T1000 (cell line): ENCODE measurements around the gene CFAP70.
A peak's percentile ranks its signal among the peaks of the same experiment; 100 is the strongest.

Source experiments
- DNase-seq: peaks from one replicate; lab custom pipeline; 2025; ENCODE audit warnings: mixed read lengths; lab: John Stamatoyannopoulos, UW

Gene CFAP70

DNA sequence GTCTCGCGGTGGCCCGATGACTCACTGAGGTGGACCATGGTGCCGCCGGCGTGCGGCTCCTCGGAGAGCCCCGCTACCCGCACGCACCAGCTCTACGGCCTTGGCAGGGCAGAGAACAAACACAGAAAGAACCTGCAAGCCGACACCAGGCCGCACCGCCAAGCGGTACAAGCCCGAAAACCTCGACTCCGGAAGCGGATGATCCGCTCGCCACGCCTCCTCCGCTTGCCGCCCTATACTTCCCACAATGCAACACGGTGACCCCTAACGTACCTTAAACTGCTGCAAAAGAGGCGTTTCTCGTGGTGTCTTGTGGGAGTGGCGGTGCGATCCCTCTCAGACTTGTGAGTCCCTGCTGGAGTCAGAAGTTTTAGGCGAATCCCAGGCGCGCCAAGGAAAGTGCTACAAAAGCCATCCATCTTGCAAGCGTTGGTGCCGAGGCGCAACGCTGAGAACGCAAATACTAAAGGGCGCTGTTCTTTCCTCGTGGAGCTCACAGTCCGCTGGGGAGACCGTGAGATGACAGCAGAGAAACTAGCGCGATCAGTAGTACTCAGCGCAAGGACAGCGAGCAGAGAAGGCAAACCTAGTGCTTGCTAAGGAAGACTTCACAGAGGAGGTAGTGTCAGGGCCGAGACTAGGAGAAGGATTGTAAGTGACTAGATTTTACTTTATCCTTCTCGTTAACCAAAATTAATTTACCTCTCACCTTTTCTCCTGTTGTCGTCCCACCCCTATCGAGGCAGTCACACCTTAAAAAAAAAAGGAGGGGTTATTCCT, 106.0 kb downstream of the CFAP70 start, which contains the start of gene MRPS16:
MRPS16 (minus strand) TSS at position 200 of the 780 bp plus-strand sequence; CDS start at position 38, 162 bp downstream.
- DNase-seq: peak; percentile 96

GRCh38 chr10:73251683-73252444, 106.8 kb downstream of the CFAP70 start:
- DNase-seq: no peak

DNA sequence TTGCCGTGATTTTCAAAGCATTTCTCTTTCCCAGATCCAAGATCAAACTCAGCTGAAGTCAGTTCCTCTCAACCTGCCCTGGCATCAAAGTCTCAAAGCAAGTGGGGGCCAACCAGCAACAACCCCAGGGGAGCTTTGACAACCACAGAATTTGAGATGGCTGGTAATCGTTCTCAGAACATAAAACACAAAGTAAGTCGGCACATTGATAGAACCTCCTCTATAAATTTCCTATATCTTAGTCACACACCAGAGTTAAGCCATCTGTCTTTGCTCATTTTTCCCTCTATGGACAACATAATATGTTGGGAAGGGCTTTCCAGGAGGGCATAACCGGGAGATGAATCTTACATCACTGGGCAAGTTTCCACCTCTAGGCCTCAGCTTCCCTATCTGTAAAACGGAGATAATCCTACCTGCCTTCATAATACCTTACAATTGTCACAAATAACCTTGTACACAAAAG, 110.4 kb downstream of the CFAP70 start:
- no peak for DNase-seq

GRCh38 chr10:73247509-73248258, 111.0 kb downstream of the CFAP70 start:
- no peak for DNase-seq

DNA sequence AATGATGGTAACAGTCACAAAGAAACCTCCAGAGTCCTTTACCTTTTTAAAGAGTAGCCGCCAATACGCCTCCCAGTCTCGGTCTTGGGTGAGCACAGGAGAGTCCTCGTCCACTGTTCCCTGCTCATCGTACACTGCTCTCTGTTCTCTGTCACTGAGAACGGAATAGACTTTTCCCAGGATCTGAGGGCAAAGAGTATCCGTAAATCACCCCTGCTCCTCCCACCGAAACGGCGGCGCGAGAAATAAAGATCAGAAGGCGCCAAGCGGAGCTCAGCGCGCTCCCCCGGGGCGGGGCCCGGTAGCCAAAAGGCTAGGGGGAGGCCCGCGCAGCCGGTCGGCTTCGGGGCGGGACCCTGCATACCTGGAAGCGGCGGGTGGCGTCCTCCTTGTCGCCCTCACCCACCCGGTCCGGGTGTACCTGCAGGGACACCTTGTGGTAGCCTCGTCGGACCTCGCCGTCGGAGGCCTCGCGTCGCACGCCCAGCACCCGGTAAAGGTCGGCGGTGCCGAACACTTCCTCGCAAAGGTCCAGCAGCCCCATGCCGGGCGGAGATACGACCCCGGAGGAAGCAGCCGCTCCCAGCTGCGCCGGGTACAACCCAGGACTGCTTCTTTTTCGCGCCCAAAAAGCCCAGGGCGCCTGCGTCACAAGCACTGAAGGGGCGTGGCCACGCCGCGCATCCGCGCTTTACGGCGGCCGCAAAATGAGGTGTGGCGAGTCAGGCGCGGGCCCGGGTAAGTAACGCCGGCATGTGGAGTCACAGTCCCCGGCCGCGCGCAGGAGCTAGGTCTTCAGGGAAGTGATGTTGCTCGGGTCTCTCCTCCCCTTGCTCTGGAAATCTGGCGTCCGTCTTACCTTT, 111.8 kb downstream of the CFAP70 start, which contains the start of gene DNAJC9:
DNAJC9 (minus strand) TSS at position 610 of the 863 bp plus-strand sequence; CDS start at position 544, 66 bp downstream.
- DNase-seq: peak; percentile 96

DNA sequence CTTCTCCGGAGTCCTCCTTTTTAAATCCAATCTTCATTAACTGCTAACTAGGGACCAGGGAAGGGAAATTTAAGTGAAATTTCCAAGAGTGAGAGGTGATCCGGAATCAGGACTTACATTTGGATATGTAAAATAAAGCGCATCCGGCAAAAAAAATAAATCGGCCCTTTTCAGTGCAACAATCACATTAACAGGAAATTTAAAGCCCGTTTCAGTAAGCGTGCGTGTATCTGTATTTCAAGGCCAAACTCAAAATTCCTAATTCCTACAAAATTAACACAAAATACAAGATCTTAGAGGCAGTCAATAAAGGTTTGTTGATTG, 112.4 kb downstream of the CFAP70 start:
- no peak for DNase-seq

- DNase-seq: no peak
These were observed 113.7 kb downstream of the CFAP70 start for GRCh38 chr10:73244866-73245477.

DNA sequence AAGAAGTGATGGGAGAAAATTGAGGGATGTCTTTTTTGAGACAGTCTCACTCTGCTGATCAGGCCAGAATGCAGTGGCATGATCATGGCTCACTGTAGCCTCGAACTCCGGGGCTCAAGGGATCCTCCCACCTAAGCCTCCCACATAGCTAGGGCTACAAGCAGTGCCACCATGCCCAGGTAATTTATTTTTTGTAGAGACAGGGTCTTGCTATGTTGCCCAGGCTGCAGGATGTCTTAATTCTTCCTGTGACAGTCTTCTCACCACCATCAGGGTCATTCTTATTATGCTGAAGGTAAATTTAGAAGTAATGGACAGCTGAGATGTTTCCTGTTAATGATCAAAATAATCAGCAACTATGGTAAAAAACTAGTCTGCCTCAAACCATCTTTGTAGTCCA, 118.8 kb downstream of the CFAP70 start:
- no peak for DNase-seq

DNA sequence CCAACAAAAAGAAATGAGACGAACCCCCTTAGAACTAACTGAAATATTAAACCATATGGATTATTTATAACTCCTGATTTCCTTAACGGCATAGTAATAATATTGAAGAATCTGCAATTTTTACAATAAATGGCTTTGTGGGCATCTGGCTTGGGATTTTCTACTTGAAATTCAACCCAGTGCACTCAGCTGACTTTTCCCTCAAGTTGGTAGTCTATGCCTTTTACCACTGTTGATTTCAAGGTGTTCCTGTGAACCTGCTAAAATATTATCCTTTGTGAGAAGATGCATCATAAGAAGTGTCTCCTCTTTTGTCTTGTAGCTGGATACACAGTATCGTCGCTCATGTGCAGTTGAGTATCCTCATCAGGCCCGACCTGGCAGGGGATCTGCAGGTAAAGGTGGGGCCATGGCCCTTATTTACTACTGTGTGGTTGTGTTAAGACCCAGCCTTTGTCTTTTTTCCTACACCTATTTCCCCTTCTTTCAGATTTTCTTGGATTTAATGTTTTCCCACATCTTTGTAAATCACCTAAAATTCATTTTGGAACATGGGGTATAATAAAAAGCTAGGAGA, 119.6 kb downstream of the CFAP70 start:
- no peak for DNase-seq

DNA sequence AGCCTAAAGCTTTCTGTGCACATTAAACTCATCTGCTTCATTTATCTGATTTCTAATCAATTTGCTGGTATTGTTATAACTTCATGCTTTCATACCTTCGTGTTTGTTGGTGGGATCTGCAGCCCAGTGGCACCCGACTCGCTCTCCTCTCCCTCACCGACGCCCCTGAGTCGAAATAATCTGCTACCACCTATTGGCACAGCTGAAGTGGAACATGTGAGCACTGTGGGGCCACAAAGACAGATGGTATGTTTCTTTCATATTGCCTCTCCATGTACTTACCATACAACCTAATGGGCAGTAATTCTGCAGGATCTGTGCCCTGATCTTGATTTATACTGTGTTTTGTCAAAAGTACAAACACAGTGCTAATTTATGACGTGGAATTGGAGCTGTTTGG, 124.0 kb downstream of the CFAP70 start:
- DNase-seq: no peak

DNA sequence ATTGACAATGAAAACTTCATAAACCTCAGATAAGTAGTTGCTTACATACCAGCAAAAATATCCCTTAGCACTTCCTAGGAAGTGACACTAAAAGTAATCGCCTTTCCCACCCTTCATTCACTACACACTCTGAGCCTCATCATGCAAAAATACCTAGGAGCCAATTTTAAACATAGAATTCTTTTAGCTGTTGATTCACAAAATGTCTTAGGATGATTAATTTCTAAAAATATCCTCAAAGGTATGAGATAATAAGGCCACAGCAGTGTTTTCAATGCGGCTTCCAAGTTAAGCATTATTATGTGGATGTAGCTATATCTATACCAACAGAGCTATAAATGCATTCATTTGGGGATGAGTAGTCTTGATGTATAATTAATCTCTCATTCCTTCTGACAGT, 124.8 kb downstream of the CFAP70 start:
- DNase-seq: no peak

DNA sequence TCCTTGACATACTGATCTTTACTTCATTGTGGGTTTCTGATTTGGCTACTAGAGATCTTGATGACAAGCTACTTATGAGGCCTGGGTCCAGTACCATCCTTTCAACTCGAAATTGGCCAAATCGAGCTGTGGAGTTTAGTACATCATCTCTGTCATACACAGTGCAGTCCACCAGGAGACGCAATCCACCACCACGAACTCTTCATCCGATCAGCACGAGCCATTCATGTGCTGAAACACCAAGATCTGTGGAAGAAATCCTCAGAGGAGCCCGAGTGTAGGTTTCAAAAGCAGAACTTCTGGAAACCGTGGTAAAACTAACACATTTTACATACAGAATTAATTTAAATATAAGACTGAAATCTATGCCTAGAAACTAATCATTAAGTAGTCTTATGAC, 125.8 kb downstream of the CFAP70 start:
- DNase-seq: no peak

GRCh38 chr10:73229567-73229966, 129.1 kb downstream of the CFAP70 start:
- DNase-seq: no peak

- no peak for DNase-seq
These were observed 130.4 kb downstream of the CFAP70 start for GRCh38 chr10:73228247-73228646.

DNA sequence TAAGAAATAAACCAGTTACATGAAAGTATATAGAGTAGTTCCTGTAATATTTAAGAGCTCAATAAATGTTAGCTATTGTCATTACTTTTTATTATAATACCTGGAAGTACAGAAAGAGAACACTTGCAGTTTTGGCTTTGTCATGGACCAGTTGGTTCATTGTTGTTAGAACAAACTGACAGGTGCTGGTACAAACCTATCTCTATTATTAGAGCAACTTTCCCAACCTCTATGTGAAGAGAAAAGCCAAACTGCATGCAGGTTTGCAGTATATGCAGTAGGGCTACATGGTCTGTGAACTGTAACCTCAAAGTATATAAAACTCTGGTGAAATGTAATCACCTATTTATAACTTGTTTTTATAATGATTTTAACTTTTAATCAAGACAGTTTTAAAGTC, 132.0 kb downstream of the CFAP70 start:
- DNase-seq: no peak

GRCh38 chr10:73225518-73225917, 133.1 kb downstream of the CFAP70 start:
- DNase-seq: no peak

- DNase-seq: no peak
These were observed 137.7 kb downstream of the CFAP70 start for GRCh38 chr10:73220989-73221388.

- DNase-seq: no peak
These were observed 139.3 kb downstream of the CFAP70 start for GRCh38 chr10:73219384-73219783.

DNA sequence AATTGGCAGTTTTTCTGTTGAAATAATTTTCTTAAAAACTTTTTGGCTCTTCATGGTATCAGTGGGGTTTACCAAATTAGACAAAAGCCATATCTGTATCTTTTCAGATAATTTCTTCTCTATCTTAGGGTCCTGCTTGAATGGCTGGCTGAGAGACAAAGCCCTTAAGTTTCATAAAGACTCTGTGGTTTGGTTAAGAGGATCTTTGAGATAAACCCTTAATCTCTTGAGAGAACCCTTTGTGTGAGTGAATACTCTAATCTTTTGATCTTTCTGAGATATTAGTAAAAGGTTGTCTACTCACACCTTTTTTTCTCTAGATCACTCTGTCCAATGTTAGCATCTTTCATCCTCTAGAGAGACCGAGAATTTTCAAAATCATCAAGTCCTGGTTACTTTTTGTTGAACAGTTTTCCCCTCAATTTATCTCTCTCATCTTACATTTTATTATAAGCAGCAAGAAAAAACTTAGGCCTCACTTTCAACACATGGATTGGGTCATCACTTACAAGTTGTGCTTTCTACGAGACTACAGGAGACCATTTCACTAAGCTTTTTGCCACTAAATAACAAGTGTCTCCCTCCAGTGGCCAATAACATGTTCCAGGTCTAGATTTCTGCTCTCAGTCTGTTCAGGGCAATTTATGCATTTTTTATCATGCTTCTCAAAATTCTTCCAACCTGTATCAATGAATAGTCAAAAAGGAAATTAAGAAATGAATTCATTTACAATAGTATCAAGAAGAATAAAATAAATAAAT, 140.1 kb downstream of the CFAP70 start:
- DNase-seq: no peak

DNA sequence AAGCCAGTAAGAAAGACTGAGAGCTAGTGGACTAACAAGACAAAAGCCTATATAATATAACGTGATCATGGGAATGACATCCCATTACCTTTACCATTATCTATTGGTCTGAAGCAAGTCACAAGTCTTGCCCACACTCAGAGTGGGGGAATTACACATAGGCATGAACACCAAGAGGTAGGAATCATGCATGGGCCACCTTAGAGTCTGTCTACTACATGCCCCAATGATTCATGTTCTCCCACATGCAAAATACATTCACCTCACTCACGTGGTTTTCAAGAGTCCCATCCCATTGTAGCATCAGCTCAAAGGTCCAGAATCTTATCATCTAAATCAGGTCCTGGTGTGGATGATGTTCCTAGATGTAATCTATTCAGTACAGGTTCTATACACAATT, 141.0 kb downstream of the CFAP70 start:
- no peak for DNase-seq
